Neural cell (in vitro differentiated cells): ENCODE data around the gene ARL6IP5. TPM values are rescaled to one million over a fixed set of nuclear protein-coding genes. Genes with fewer than 3 reads are reported as not detected.

Source experiments
- H2AFZ ChIP-seq: fragments of 200-600, 300-800 bp; sonication (generic), shearing (Covaris generic); 2 replicates; pipeline ENCODE4 v1.6.0; 2014; ENCODE audit warnings: low read depth, mild to moderate bottlenecking, antibody characterized with exemption, low read length, moderate library complexity
- H3F3A ChIP-seq: fragments of 200-600 bp; shearing (Covaris generic); 2 replicates; pipeline ENCODE4 v1.6.1; 2016; ENCODE audit warnings: mild to moderate bottlenecking, moderate library complexity, mixed read lengths, antibody characterized with exemption, low read length; ENCODE audit not compliant: insufficient read depth, poor library complexity, severe bottlenecking
- H3K27ac ChIP-seq: fragments of 200-600, 300-800 bp; sonication (generic), shearing (Covaris generic); 2 replicates; pipeline ENCODE4 v1.5.1; 2014; ENCODE audit warnings: mild to moderate bottlenecking, low read length, moderate library complexity
- H3K27me3 ChIP-seq: fragments of 300-800, 200-600 bp; sonication (generic), shearing (Covaris generic); 2 replicates; pipeline ENCODE4 v1.6.0; 2014; ENCODE audit warnings: mild to moderate bottlenecking, low read depth, low read length, moderate library complexity; ENCODE audit not compliant: insufficient read depth
- H3K36me3 ChIP-seq: fragments of 300-800, 200-600 bp; sonication (generic), shearing (Covaris generic); 2 replicates; pipeline ENCODE4 v1.5.1; 2014; ENCODE audit warnings: mild to moderate bottlenecking, antibody characterized with exemption, low read length, moderate library complexity; ENCODE audit not compliant: insufficient read depth
- H3K4me2 ChIP-seq: fragments of 300-800, 200-600 bp; sonication (generic), shearing (Covaris generic); 2 replicates; pipeline ENCODE4 v1.6.0; 2014; ENCODE audit warnings: mild to moderate bottlenecking, low read length
- H3K4me3 ChIP-seq: fragments of 300-800, 200-600 bp; sonication (generic), shearing (Covaris generic); 2 replicates; pipeline ENCODE4 v1.5.1; 2014; ENCODE audit warnings: mild to moderate bottlenecking, low read length, moderate library complexity
- H3K79me2 ChIP-seq: fragments of 200-600 bp; shearing (Covaris generic); replicated peaks from 2 replicates; pipeline ENCODE4 v1.6.0; 2014; ENCODE audit warnings: mild to moderate bottlenecking, low read length, moderate library complexity; ENCODE audit not compliant: insufficient read depth
- H3K9ac ChIP-seq: fragments of 300-800, 200-600 bp; sonication (generic), shearing (Covaris generic); 2 replicates; pipeline ENCODE4 v1.6.1; 2016; ENCODE audit warnings: mild to moderate bottlenecking, low read length, mixed read lengths
- H3K9me2 ChIP-seq: fragments of 200-600 bp; shearing (Covaris generic); 2 replicates; pipeline ENCODE4 v1.6.1; 2016; ENCODE audit warnings: mild to moderate bottlenecking, low read length, mixed read lengths; ENCODE audit not compliant: insufficient read depth
- H3K9me3 ChIP-seq: fragments of 200-600, 300-800 bp; sonication (generic), shearing (Covaris generic); 2 replicates; pipeline ENCODE4 v1.6.1; 2016; ENCODE audit warnings: mild to moderate bottlenecking, mixed run types, low read length, moderate library complexity, mixed read lengths
- H4K20me1 ChIP-seq: fragments of 200-600 bp; shearing (Covaris generic); 2 replicates; pipeline ENCODE4 v1.6.1; 2016; ENCODE audit warnings: mild to moderate bottlenecking, mixed run types; ENCODE audit not compliant: insufficient read depth
- CTCF ChIP-seq: fragments of 450-650 bp; IDR thresholded peaks from 2 replicates; pipeline ENCODE4 v1.5.1; 2014; ENCODE audit warnings: antibody characterized with exemption, mild to moderate bottlenecking, moderate library complexity; ENCODE audit not compliant: poor library complexity, severe bottlenecking
- EP300 ChIP-seq: fragments of 450-650 bp; conservative IDR thresholded peaks from 2 replicates; pipeline ENCODE4 v1.6.1; 2014; ENCODE audit warnings: antibody characterized with exemption, mild to moderate bottlenecking, moderate library complexity; ENCODE audit not compliant: poor library complexity, severe bottlenecking
- EZH2 ChIP-seq: fragments of 200-600, 300-800 bp; shearing (Covaris generic), sonication (generic); IDR thresholded peaks from 2 replicates; pipeline ENCODE4 v1.6.1; 2014; ENCODE audit warnings: antibody characterized with exemption, low read length, borderline replicate concordance, mild to moderate bottlenecking; ENCODE audit not compliant: insufficient read depth, poor library complexity, severe bottlenecking
- MXI1 ChIP-seq: fragments of 450-650 bp; conservative IDR thresholded peaks from 2 replicates; pipeline ENCODE4 v1.6.1; 2014; ENCODE audit warnings: antibody characterized with exemption, mild to moderate bottlenecking; ENCODE audit not compliant: poor library complexity, severe bottlenecking
- POLR2AphosphoS5 ChIP-seq: IDR thresholded peaks from 2 replicates; pipeline ENCODE4 v1.6.1; 2012
- RAD21 ChIP-seq: fragments of 450-650 bp; conservative IDR thresholded peaks from 2 replicates; pipeline ENCODE4 v1.6.1; 2014; ENCODE audit warnings: antibody characterized with exemption, mild to moderate bottlenecking, moderate library complexity
- SMC3 ChIP-seq: fragments of 450-650 bp; conservative IDR thresholded peaks from 2 replicates; pipeline ENCODE4 v1.6.1; 2014; ENCODE audit warnings: antibody characterized with exemption, mild to moderate bottlenecking, moderate library complexity; ENCODE audit not compliant: poor library complexity
- TAF1 ChIP-seq: IDR thresholded peaks from 2 replicates; pipeline ENCODE4 v1.6.1; 2012; ENCODE audit warnings: low read depth
- polyA plus RNA-seq: library from polyadenylated mRNA; depleted of rRNA; stranded (reverse); fragments of >200 nt; gene quantifications from 2 replicates; pipeline ENCODE4 v1.2.3, GENCODE V29; 2014
- TF ChIP-seq, protein P1 (sequence below): IDR thresholded peaks from 2 replicates; pipeline ENCODE4 v1.6.1; 2012; ENCODE audit warnings: borderline replicate concordance

ARL6IP5 gene
- polyA plus RNA-seq, 1 donor from 2014 or later = 108 TPM

GRCh38 chr3:69143612-69144011, 58.9 kb downstream of the ARL6IP5 start:
- Histone ChIP-seq H3K27ac (no peak overlapping the region), H3F3A (no peaks in the 10 kb centered on the region), H3K79me2 (no peaks in the 10 kb centered on the region), H3K9ac (no peak overlapping the region), H4K20me1 (no peaks in the 10 kb centered on the region), H2AFZ (no peak overlapping the region), H3K27me3 (no peaks in the 10 kb centered on the region), H3K9me2 (no peaks in the 10 kb centered on the region), H3K36me3 (no peaks in the 10 kb centered on the region), H3K4me2 (no peak overlapping the region), H3K9me3 (no peaks in the 10 kb centered on the region), H3K4me3 (no peak overlapping the region)
- no peak for TF ChIP-seq EP300
- no peak for TF ChIP-seq TAF1
- TF ChIP-seq SMC3 = no peak
- TF ChIP-seq MXI1 = no peak
- no peak for TF ChIP-seq RAD21
- TF ChIP-seq CTCF = no peak
- TF ChIP-seq POLR2AphosphoS5 = no peak
- no peak for TF ChIP-seq EZH2
- TF ChIP-seq, protein P1, sequence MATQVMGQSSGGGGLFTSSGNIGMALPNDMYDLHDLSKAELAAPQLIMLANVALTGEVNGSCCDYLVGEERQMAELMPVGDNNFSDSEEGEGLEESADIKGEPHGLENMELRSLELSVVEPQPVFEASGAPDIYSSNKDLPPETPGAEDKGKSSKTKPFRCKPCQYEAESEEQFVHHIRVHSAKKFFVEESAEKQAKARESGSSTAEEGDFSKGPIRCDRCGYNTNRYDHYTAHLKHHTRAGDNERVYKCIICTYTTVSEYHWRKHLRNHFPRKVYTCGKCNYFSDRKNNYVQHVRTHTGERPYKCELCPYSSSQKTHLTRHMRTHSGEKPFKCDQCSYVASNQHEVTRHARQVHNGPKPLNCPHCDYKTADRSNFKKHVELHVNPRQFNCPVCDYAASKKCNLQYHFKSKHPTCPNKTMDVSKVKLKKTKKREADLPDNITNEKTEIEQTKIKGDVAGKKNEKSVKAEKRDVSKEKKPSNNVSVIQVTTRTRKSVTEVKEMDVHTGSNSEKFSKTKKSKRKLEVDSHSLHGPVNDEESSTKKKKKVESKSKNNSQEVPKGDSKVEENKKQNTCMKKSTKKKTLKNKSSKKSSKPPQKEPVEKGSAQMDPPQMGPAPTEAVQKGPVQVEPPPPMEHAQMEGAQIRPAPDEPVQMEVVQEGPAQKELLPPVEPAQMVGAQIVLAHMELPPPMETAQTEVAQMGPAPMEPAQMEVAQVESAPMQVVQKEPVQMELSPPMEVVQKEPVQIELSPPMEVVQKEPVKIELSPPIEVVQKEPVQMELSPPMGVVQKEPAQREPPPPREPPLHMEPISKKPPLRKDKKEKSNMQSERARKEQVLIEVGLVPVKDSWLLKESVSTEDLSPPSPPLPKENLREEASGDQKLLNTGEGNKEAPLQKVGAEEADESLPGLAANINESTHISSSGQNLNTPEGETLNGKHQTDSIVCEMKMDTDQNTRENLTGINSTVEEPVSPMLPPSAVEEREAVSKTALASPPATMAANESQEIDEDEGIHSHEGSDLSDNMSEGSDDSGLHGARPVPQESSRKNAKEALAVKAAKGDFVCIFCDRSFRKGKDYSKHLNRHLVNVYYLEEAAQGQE = no peak

- no peaks in the 10 kb centered on the region for H3K9me3 ChIP-seq
- no peak overlapping the region for H2AFZ ChIP-seq
- no peaks in the 10 kb centered on the region for H3K9me2 ChIP-seq
- no peak overlapping the region for H3K4me3 ChIP-seq
- H3K9ac ChIP-seq = no peak overlapping the region
- no peaks in the 10 kb centered on the region for H3K79me2 ChIP-seq
- no peaks in the 10 kb centered on the region for H3F3A ChIP-seq
- H3K27me3 ChIP-seq = no peaks in the 10 kb centered on the region
- H3K4me2 ChIP-seq = no peak overlapping the region
- H3K36me3 ChIP-seq = no peaks in the 10 kb centered on the region
- H4K20me1 ChIP-seq = no peaks in the 10 kb centered on the region
- H3K27ac ChIP-seq = no peak overlapping the region
- no peak for TF ChIP-seq TAF1
- TF ChIP-seq POLR2AphosphoS5 = no peak
- TF ChIP-seq SMC3 = no peak
- no peak for TF ChIP-seq EZH2
- TF ChIP-seq, protein P1 = no peak
- TF ChIP-seq RAD21 = no peak
- TF ChIP-seq MXI1 = no peak
- TF ChIP-seq EP300 = no peak
- TF ChIP-seq CTCF = no peak
These were observed 60.0 kb downstream of the ARL6IP5 start for GRCh38 chr3:69144631-69145245.
